GM12878 (cell line): ENCODE measurements around the gene HSP90AB1. TPM values are rescaled to one million over a fixed set of nuclear protein-coding genes. Genes with fewer than 3 reads are reported as not detected.

Source experiments
- ATAC-seq: fragments of 200-7000 bp; cut with Tn5 transposase; 3 replicates; pipeline ENCODE4 v1.9.1; 2020; ENCODE audit warnings: mild to moderate bottlenecking, moderate library complexity
- BruUV-seq: library from RNA; stranded (reverse); fragments of 400-500 nt; replicated peaks from 2 replicates; lab custom pipeline; 2021; lab: Mats Ljungman, UMichigan
- CTCF ChIA-PET: fragments of 300-600 bp; sonication (Branson Sonifier 250); formaldehyde crosslinking; extraction: SDS; loops from one replicate; lab custom pipeline; 2021; ENCODE audit warnings: inconsistent platforms; lab: Yijun Ruan, JAX
- POLR2A ChIA-PET: fragments of 350-600 bp; formaldehyde crosslinking; extraction: SDS; loops from one replicate; lab custom pipeline; 2021; ENCODE audit warnings: inconsistent platforms; lab: Charles Lee
- RAD21 ChIA-PET: fragments of 300-600 bp; sonication (Branson Sonifier 250); formaldehyde crosslinking; loops from one replicate; lab custom pipeline; 2023; ENCODE audit warnings: antibody characterized with exemption; ENCODE audit not compliant: unreplicated experiment; lab: Charles Lee
- SMC1A ChIA-PET: fragments of 300-600 bp; sonication (Branson Sonifier 250); formaldehyde crosslinking; loops from one replicate; lab custom pipeline; 2023; ENCODE audit not compliant: unreplicated experiment, uncharacterized antibody; lab: Charles Lee
- DNase-seq: peaks from one replicate; pipeline ENCODE4 v3.0.0-alpha.2; 2011; ENCODE audit warnings: low read depth, low spot score
- FAIRE-seq: peaks from 3 replicates; lab custom pipeline; 2011; peaks lifted over from hg19 to GRCh38; lab: Jason Lieb, UNC
- H2AFZ ChIP-seq: 2 replicates; pipeline ENCODE4 v1.6.0; 2011; ENCODE audit warnings: low read depth, low read length, control low read depth; ENCODE audit not compliant: control insufficient read depth
- H3K27ac ChIP-seq: 2 replicates; pipeline ENCODE4 v1.5.1; 2011; ENCODE audit warnings: control low read depth; ENCODE audit not compliant: control insufficient read depth, insufficient read depth
- H3K27me3 ChIP-seq, 2 experiments: replicated peaks in 1 of 2; 2 replicates each; pipeline versions ENCODE4 v1.6.0 to v1.6.1; 2011; ENCODE audit warnings: low read length in 1 of 2; ENCODE audit not compliant: control insufficient read depth in 2 of 2, insufficient read depth in 2 of 2
- H3K36me3 ChIP-seq, 2 experiments: 2 replicates each; pipeline ENCODE4 v1.5.1; 2011; ENCODE audit warnings: low read length in 1 of 2; ENCODE audit not compliant: control insufficient read depth in 2 of 2, insufficient read depth in 2 of 2
- H3K4me1 ChIP-seq: 2 replicates; pipeline ENCODE4 v1.6.1; 2011; ENCODE audit warnings: mild to moderate bottlenecking, low read length, moderate library complexity, mixed read lengths; ENCODE audit not compliant: control insufficient read depth, insufficient read depth
- H3K4me2 ChIP-seq: 2 replicates; pipeline ENCODE4 v1.6.0; 2011; ENCODE audit warnings: control low read depth; ENCODE audit not compliant: control insufficient read depth, insufficient read depth
- H3K4me3 ChIP-seq: fragments of 200-600 bp; sonication (generic); 2 replicates; pipeline ENCODE4 v1.5.1; 2016
- H3K79me2 ChIP-seq: 2 replicates; pipeline ENCODE4 v1.6.0; 2011; ENCODE audit warnings: low read length; ENCODE audit not compliant: control insufficient read depth, insufficient read depth
- H3K9ac ChIP-seq: 2 replicates; pipeline ENCODE4 v1.8.0; 2011; ENCODE audit warnings: low read length, control low read depth, mixed read lengths; ENCODE audit not compliant: control insufficient read depth, insufficient read depth
- H3K9me3 ChIP-seq: replicated peaks from 3 replicates; pipeline ENCODE4 v1.5.1; 2011; ENCODE audit warnings: mild to moderate bottlenecking, low read length; ENCODE audit not compliant: control insufficient read depth, insufficient read depth
- H4K20me1 ChIP-seq: 2 replicates; pipeline ENCODE4 v1.6.0; 2011; ENCODE audit not compliant: control insufficient read depth, insufficient read depth
- BCL11A ChIP-seq: IDR thresholded peaks from 2 replicates; pipeline ENCODE4 v1.6.1; 2011; ENCODE audit warnings: low read depth, low read length
- CBX3 ChIP-seq: fragments of 200-600 bp; sonication (generic); IDR thresholded peaks from 2 replicates; pipeline ENCODE4 v1.6.1; 2016; ENCODE audit warnings: low read depth, borderline replicate concordance
- FOXM1 ChIP-seq: IDR thresholded peaks from 2 replicates; pipeline ENCODE4 v1.6.1; 2012; ENCODE audit warnings: low read depth, mild to moderate bottlenecking, inconsistent platforms, low read length, moderate library complexity
- GABPA ChIP-seq: IDR thresholded peaks from 2 replicates; pipeline ENCODE4 v1.6.1; 2014; ENCODE audit warnings: antibody characterized with exemption, low read depth, mild to moderate bottlenecking, inconsistent platforms
- GATAD2B ChIP-seq: fragments of 450-650 bp; conservative IDR thresholded peaks from 2 replicates; pipeline ENCODE4 v1.6.1; 2017; ENCODE audit warnings: low read depth, mild to moderate bottlenecking, moderate library complexity
- IKZF1 ChIP-seq: fragments of 450-650 bp; conservative IDR thresholded peaks from 2 replicates; pipeline ENCODE4 v1.6.1; 2017; ENCODE audit warnings: antibody characterized with exemption, mild to moderate bottlenecking
- JUNB ChIP-seq: IDR thresholded peaks from 2 replicates; pipeline ENCODE4 v1.6.1; 2016; ENCODE audit warnings: antibody characterized with exemption, mild to moderate bottlenecking
- MTA2 ChIP-seq: fragments of 450-650 bp; IDR thresholded peaks from 2 replicates; pipeline ENCODE4 v1.6.1; 2016; ENCODE audit warnings: low read depth, mild to moderate bottlenecking, moderate library complexity
- NR2F1 ChIP-seq: fragments of 450-650 bp; conservative IDR thresholded peaks from 2 replicates; pipeline ENCODE4 v1.6.1; 2017; ENCODE audit warnings: mild to moderate bottlenecking
- PRDM15 ChIP-seq: fragments of 450-650 bp; formaldehyde crosslinking; IDR thresholded peaks from 2 replicates; pipeline ENCODE4 v1.4.0; 2020; ENCODE audit warnings: mild to moderate bottlenecking, moderate library complexity
- RELA ChIP-seq: fragments of 450-650 bp; IDR thresholded peaks from 2 replicates; pipeline ENCODE4 v1.8.0; 2014; ENCODE audit warnings: borderline replicate concordance; ENCODE audit not compliant: partially characterized antibody
- ZNF592 ChIP-seq: fragments of 450-650 bp; IDR thresholded peaks from 2 replicates; pipeline ENCODE4 v1.6.1; 2017; ENCODE audit warnings: mild to moderate bottlenecking, moderate library complexity
- ZSCAN29 ChIP-seq: fragments of 450-650 bp; IDR thresholded peaks from 2 replicates; pipeline ENCODE4 v1.6.1; 2017; ENCODE audit warnings: mild to moderate bottlenecking, moderate library complexity
- WGBS: methylation state at CpG from one replicate; pipeline ENCODE4 v1.1.6; 2016; ENCODE audit warnings: low lambda C conversion rate; ENCODE audit not compliant: insufficient replicate concordance, insufficient coverage; ENCODE audit errors: missing lambda C conversion rate; 5-methylcytosine and 5-hydroxymethylcytosine counted together
- in situ Hi-C: fragments of 300-500 bp; cut with MboI; formaldehyde crosslinking; loops from 9 replicates; pipeline ENCODE4 v1.14.3; 2018; ENCODE audit warnings: mixed read lengths
- intact Hi-C: fragments of 100-400 bp; cut with micrococcal nuclease; formaldehyde crosslinking; loops from one replicate; pipeline ENCODE4 v1.14.2; 2022; ENCODE audit not compliant: unreplicated experiment
- polyA plus RNA-seq, 11 experiments: library from polyadenylated mRNA; depleted of rRNA in 4 of 11; unstranded in 6 of 11; stranded (reverse) in 5 of 11; fragments of >200 nt; fragmentation: Nextera tagmentation in 4 of 11; fragmentation: Illumina TruSeq in 1 of 11; extraction: Ambion mirVana in 4 of 11; extraction: Trizol in 1 of 11; gene quantifications; 1 replicate in 1 of 11; 2 replicates in 10 of 11; pipeline versions ENCODE4 v1.2.1 to v1.2.3, GENCODE V29; 2011 to 2016; ENCODE audit warnings: inconsistent platforms in 2 of 11, missing spikeins in 2 of 11, low read depth in 1 of 11
- total RNA-seq, 4 experiments: library from RNA; depleted of rRNA in 3 of 4; stranded (reverse); fragments of >200 nt in 3 of 4; fragmentation: Illumina TruSeq in 1 of 4; extraction: Trizol in 1 of 4; gene quantifications; 2 replicates each; pipeline versions ENCODE4 v1.2.1 to v1.2.3, GENCODE V29; 2013 to 2021

The HSP90AB1 gene
- total and polyA plus RNA-seq, 10 of the 15 experiments (the other 5 are each of a cell fraction or from before 2014, with no cell fraction given): 988 to 1,682 (median 1,146) TPM

GRCh38 chr6:44260451-44261297 is 13.8 kb downstream of the HSP90AB1 start:
- Histone ChIP-seq H3K79me2 (peaks cover 90% of the 10 kb centered on the region), H3K9me3 (no peaks in the 10 kb centered on the region), H3K4me2 (peak overlapping the region; percentile 98), H3K4me3 (peak overlapping the region; percentile 98), H3K9ac (peak overlapping the region; percentile 90), H4K20me1 (peaks cover 4% of the 10 kb centered on the region; the same call in 1 of the 2 replicates), H3K27ac (peak overlapping the region; percentile 99), H2AFZ (no peak overlapping the region), H3K27me3 (no peaks in the 10 kb centered on the region), H3K36me3 (peaks cover 13 to 21% of the 10 kb centered on the region in 2 experiments), H3K4me1 (peaks cover 60% of the 10 kb centered on the region)
- FAIRE-seq (no peak), DNase-seq (no peak), ATAC-seq (peak; percentile 0; the same call in 2 of the 3 replicates)
- ChIA-PET RAD21 (interaction anchor here (0.6 to 2.2 kb wide), 3 partner anchors 14 to 39 kb away, joined by 3 to 12 read pairs (median 4); partner anchors contain the start of gene HSP90AB1), CTCF (interaction anchor here (0.9 to 2.5 kb wide), 5 partner anchors 7 to 52 kb away, joined by 3 to 24 read pairs (median 3); partner anchors contain the start of genes AARS2 and HSP90AB1), POLR2A (interaction anchor here (0.6 to 10.7 kb wide), 5 partner anchors 10 to 38 kb away, joined by 5 to 131 read pairs (median 9); partner anchors contain the start of genes HSP90AB1 and SLC29A1), SMC1A (interaction anchor here (2.2 kb wide), 1 partner anchor 39 kb away, joined by 6 read pairs; no protein-coding TSS in a partner anchor)
- intact Hi-C loops (no loop called here), in situ Hi-C loops (no loop called here)
- 5% methylated on average over 6 of the region's 6 CpGs for WGBS
- BruUV-seq: TSS peak; percentile 77
- TF ChIP-seq CBX3 (no peak), GABPA (no peak), GATAD2B (peak; percentile 60; the same call in 1 of the 2 replicates), MTA2 (peak; percentile 93), PRDM15 (CRISPR knock-in tag) (no peak), JUNB (no peak), NR2F1 (peak; percentile 68), ZNF592 (peak; percentile 73; the same call in 1 of the 2 replicates), IKZF1 (peak; percentile 86), BCL11A (peak; percentile 64; the same call in 1 of the 2 replicates), RELA (peak; percentile 71), FOXM1 (no peak), ZSCAN29 (0 out of 2 replicates have a peak, but pooled peaks have one; percentile 24)
